ENCODE measurements around the gene HLF. TPM values are rescaled to one million over a fixed set of nuclear protein-coding genes. Genes with fewer than 3 reads are reported as not detected.

HLF gene
- total RNA-seq, 1 experiment from 2014 or later: 3.2 TPM

DNA sequence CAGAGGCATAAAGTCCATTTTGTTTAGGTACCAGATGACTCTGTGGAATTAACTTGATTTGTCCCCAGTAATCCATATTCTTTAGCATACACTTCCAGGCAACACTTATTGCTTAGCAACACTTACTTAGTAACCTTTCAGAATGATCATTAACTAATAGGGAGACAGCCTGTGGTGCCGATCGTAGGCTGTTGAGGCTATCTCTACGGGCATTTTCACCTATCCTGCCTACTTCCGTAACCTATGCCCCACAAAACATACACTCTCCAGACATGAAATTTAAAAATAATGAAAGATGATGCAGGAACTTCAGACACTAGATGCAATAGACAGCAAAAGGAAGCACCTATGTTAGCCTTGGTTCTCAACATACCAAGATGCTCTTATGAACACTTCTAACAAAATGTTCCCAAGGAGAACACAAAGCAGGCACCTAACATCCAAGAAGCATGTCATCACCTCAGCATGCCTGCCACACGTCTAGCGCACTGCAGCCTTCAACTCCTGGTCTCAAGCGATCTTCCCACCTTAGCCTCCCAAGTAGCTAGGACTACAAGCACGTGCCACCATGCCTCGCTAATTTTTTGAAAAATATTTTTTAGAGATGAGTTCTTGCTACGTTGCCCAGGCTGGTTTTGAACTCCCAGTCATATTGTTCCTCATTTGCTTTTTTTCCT, 34.5 kb downstream of the HLF start:
- Histone ChIP-seq H3K9me3 (ENCODE audit: low read depth, low read length, poor library complexity, severe bottlenecking) (no peaks in the 10 kb centered on the region), H3K36me3 (ENCODE audit: insufficient read depth, low read length, poor library complexity, severe bottlenecking) (no peaks in the 10 kb centered on the region), H3K27me3 (replicated peaks; ENCODE audit: insufficient read depth, low read depth, low read length, poor library complexity) (no peaks in the 10 kb centered on the region), H3K4me1 (ENCODE audit: insufficient read depth, low read length, poor library complexity, severe bottlenecking) (peaks cover 22% of the 10 kb centered on the region), H3K27ac (ENCODE audit: low read depth, low read length, poor library complexity, severe bottlenecking) (no peak overlapping the region), H3K4me3 (ENCODE audit: low read depth, low read length, poor library complexity, severe bottlenecking) (no peak overlapping the region)
- intact Hi-C loops (cut with micrococcal nuclease; ENCODE audit: unreplicated experiment): no loop called here
- TF ChIP-seq EZH2 (IDR thresholded peaks at IDR 0.05; ENCODE audit: borderline replicate concordance, low read depth, low read length, poor library complexity, severe bottlenecking): no peak
- TF ChIP-seq, protein P1, sequence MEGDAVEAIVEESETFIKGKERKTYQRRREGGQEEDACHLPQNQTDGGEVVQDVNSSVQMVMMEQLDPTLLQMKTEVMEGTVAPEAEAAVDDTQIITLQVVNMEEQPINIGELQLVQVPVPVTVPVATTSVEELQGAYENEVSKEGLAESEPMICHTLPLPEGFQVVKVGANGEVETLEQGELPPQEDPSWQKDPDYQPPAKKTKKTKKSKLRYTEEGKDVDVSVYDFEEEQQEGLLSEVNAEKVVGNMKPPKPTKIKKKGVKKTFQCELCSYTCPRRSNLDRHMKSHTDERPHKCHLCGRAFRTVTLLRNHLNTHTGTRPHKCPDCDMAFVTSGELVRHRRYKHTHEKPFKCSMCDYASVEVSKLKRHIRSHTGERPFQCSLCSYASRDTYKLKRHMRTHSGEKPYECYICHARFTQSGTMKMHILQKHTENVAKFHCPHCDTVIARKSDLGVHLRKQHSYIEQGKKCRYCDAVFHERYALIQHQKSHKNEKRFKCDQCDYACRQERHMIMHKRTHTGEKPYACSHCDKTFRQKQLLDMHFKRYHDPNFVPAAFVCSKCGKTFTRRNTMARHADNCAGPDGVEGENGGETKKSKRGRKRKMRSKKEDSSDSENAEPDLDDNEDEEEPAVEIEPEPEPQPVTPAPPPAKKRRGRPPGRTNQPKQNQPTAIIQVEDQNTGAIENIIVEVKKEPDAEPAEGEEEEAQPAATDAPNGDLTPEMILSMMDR (conservative IDR thresholded peaks at IDR 0.05; ENCODE audit: low read depth, low read length): no peak
- BruUV-seq (replicated peaks): no TSS peak
- POLR2A ChIA-PET (ENCODE audit: low non-redundant PET): no interaction called here
- CTCF ChIA-PET: no interaction called here
- no peak for DNase-seq (ENCODE audit: low spot score)

DNA sequence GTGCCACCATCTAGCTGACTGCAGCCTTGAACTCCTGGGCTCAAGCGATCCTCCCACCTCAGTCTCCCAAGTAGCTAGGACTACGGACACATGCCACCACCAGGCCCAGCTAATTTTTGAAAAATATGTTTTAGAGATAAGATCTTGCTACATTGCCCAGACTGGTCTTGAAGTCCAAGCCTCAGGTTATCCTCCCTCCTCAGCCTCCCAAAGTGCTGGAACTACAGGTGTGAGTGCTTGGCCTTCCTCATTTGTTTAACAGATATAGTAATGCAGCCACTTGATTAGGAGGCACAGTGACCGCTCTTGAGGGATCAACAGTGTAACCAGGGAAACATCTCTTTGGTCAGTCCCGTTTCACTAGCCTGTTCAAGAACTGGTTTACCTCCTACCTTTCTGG, 35.1 kb downstream of the HLF start:
- Histone ChIP-seq H3K27me3 (replicated peaks; ENCODE audit: insufficient read depth, low read depth, low read length, poor library complexity) (no peaks in the 10 kb centered on the region), H3K4me3 (ENCODE audit: low read depth, low read length, poor library complexity, severe bottlenecking) (no peak overlapping the region), H3K9me3 (ENCODE audit: low read depth, low read length, poor library complexity, severe bottlenecking) (no peaks in the 10 kb centered on the region), H3K36me3 (ENCODE audit: insufficient read depth, low read length, poor library complexity, severe bottlenecking) (no peaks in the 10 kb centered on the region), H3K27ac (ENCODE audit: low read depth, low read length, poor library complexity, severe bottlenecking) (no peak overlapping the region), H3K4me1 (ENCODE audit: insufficient read depth, low read length, poor library complexity, severe bottlenecking) (peaks cover 22% of the 10 kb centered on the region)
- TF ChIP-seq EZH2 (IDR thresholded peaks at IDR 0.05; ENCODE audit: borderline replicate concordance, low read depth, low read length, poor library complexity, severe bottlenecking): no peak
- TF ChIP-seq, protein P1 (conservative IDR thresholded peaks at IDR 0.05; ENCODE audit: low read depth, low read length): no peak
- DNase-seq (ENCODE audit: low spot score): no peak
- ChIA-PET POLR2A (ENCODE audit: low non-redundant PET) (no interaction called here), CTCF (no interaction called here)
- BruUV-seq (replicated peaks): no TSS peak
- intact Hi-C loops (cut with micrococcal nuclease; ENCODE audit: unreplicated experiment): no loop called here

DNA sequence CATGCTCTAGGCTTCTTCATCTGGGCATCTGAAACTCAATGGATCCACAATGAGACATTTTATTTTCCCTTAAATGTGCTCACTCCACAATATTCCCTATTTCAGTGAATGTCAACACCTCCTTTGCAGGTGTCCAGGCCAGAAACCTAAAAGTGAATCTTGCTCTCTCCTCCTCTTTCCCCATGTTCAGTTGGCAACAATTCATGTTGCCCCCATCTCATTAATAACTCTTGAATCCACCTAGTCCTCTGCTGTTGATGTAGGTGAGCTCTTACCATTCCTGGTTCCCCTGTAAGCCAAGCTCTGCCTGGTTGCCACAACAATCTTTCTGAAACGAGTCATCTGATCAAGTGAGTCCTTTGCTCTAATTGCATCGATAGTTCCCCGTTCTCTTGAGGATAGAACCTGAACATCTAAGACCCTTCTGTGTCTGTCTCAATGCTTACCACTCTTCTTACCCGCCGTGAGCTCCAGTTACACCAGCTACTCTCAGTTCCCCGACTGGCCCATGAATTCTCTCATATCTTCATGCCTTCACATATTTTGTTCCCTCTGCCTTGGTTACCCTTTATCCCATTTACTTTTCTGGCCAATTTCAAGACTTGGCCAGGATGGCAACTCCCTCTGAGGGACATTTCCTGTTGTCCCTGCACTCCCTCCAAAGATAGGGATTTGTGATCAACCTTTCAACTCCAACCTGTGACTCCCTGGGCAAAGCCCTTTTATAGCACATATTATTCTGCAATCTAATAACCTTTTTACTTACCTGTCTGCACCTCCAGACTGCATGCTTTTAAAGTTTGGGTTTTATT, 35.9 kb downstream of the HLF start:
- H3K27ac ChIP-seq (ENCODE audit: low read depth, low read length, poor library complexity, severe bottlenecking): no peak overlapping the region
- intact Hi-C loops (cut with micrococcal nuclease; ENCODE audit: unreplicated experiment): no loop called here
- H3K4me3 ChIP-seq (ENCODE audit: low read depth, low read length, poor library complexity, severe bottlenecking): no peak overlapping the region
- TF ChIP-seq, protein P1 (conservative IDR thresholded peaks at IDR 0.05; ENCODE audit: low read depth, low read length): no peak
- no peak for TF ChIP-seq EZH2 (IDR thresholded peaks at IDR 0.05; ENCODE audit: borderline replicate concordance, low read depth, low read length, poor library complexity, severe bottlenecking)
- no peaks in the 10 kb centered on the region for H3K36me3 ChIP-seq (ENCODE audit: insufficient read depth, low read length, poor library complexity, severe bottlenecking)
- H3K4me1 ChIP-seq (ENCODE audit: insufficient read depth, low read length, poor library complexity, severe bottlenecking): peaks cover 15% of the 10 kb centered on the region
- H3K9me3 ChIP-seq (ENCODE audit: low read depth, low read length, poor library complexity, severe bottlenecking): no peaks in the 10 kb centered on the region
- POLR2A ChIA-PET (ENCODE audit: low non-redundant PET): interaction anchor here (0.7 kb wide), 1 partner anchor 39 kb away, joined by 3 read pairs; no protein-coding TSS in a partner anchor
- DNase-seq (ENCODE audit: low spot score): no peak
- no TSS peak for BruUV-seq (replicated peaks)
- CTCF ChIA-PET: no interaction called here
- no peaks in the 10 kb centered on the region for H3K27me3 ChIP-seq (replicated peaks; ENCODE audit: insufficient read depth, low read depth, low read length, poor library complexity)

All from A673 (cell line).